HUES48 (cell line): ENCODE measurements around the gene LAMC3.

ENCODE experiments used
- H3K27ac ChIP-seq: one replicate; pipeline ENCODE4 v1.7.0; 2013; ENCODE audit warnings: low read depth, low read length, inconsistent platforms
- H3K27me3 ChIP-seq: 2 replicates; pipeline ENCODE4 v1.6.1; 2013; ENCODE audit warnings: mild to moderate bottlenecking, low read length; ENCODE audit not compliant: control insufficient read depth, insufficient read depth
- H3K36me3 ChIP-seq: 2 replicates; pipeline ENCODE4 v1.6.1; 2013; ENCODE audit warnings: low read length; ENCODE audit not compliant: control insufficient read depth, insufficient read depth
- H3K4me1 ChIP-seq: 2 replicates; pipeline ENCODE4 v1.6.1; 2013; ENCODE audit warnings: mild to moderate bottlenecking, low read length; ENCODE audit not compliant: control insufficient read depth, insufficient read depth
- H3K4me3 ChIP-seq: 2 replicates; pipeline ENCODE4 v1.5.1; 2013; ENCODE audit warnings: mild to moderate bottlenecking, low read depth, low read length
- H3K9ac ChIP-seq: 2 replicates; pipeline ENCODE4 v1.6.1; 2013; ENCODE audit warnings: mild to moderate bottlenecking, low read depth, low read length, moderate library complexity
- H3K9me3 ChIP-seq: 2 replicates; pipeline ENCODE4 v1.6.1; 2013; ENCODE audit warnings: low read length; ENCODE audit not compliant: control insufficient read depth, insufficient read depth

The LAMC3 gene

GRCh38 chr9:131015112-131015511, 6.1 kb downstream of the LAMC3 start:
- peaks cover 30% of the 10 kb centered on the region for H3K4me1 ChIP-seq
- H3K36me3 ChIP-seq, result peaks cover 5% of the 10 kb centered on the region; the same call in 1 of the 2 replicates
- no peak overlapping the region for H3K27ac ChIP-seq
- H3K4me3 ChIP-seq, result no peak overlapping the region
- no peak overlapping the region for H3K9ac ChIP-seq
- H3K9me3 ChIP-seq, result no peaks in the 10 kb centered on the region
- no peaks in the 10 kb centered on the region for H3K27me3 ChIP-seq

DNA sequence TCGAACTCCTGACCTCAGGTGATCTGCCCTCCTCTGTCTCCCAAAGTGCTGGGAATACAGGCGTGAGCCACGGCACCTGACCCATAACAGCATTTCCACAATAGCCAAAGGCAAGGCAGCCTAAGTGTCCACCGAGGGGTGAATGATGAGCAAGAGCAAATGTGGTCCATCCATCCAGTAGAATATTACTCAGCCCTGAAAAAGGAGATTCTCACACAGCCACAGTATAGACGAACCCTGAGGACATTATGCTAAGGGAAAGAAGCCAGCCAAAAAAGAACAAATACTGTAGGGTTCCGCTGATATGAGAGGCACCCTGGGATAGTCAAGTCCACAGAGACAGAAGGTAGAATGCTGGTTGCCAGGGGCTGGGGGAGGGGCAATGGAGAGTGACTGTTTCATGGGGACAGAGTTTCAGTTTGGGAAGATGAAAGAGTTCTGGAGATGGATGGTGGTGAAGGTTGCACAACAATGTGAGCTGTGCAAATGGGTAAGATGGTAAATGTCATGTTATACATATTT, 7.0 kb downstream of the LAMC3 start:
- Histone ChIP-seq H3K4me1 (peaks cover 24% of the 10 kb centered on the region), H3K27ac (peak overlapping the region; percentile 66), H3K9me3 (no peaks in the 10 kb centered on the region), H3K9ac (no peak overlapping the region), H3K4me3 (no peak overlapping the region), H3K36me3 (peaks cover 5% of the 10 kb centered on the region; the same call in 1 of the 2 replicates), H3K27me3 (no peaks in the 10 kb centered on the region)

DNA sequence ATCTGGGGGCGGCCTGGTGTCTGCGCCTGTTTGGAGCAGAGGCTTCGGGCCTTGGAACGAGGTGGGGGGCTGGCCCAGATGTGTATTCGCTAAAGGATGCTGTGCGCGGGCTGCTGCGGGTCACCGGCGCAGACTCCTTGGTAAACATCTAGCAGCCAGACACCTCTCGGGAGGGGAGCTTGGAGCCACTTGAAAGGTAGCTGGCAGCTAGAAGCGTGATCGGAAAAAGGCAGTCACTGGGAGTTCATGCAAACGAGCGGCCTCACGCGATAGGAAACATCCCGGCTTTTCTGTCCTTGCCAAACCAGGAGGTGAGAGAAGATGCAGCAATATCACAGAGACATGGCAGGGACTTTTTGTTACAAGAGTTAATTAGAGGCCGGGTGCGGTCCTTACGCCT, 8.1 kb downstream of the LAMC3 start:
- Histone ChIP-seq H3K27ac (peak overlapping the region; percentile 66), H3K9me3 (no peaks in the 10 kb centered on the region), H3K36me3 (peaks cover 5% of the 10 kb centered on the region; the same call in 1 of the 2 replicates), H3K9ac (no peak overlapping the region), H3K4me1 (peaks cover 15% of the 10 kb centered on the region), H3K27me3 (no peaks in the 10 kb centered on the region), H3K4me3 (no peak overlapping the region)

GRCh38 chr9:131018621-131019020, 9.6 kb downstream of the LAMC3 start:
- Histone ChIP-seq H3K27me3 (no peaks in the 10 kb centered on the region), H3K4me1 (peaks cover 9% of the 10 kb centered on the region; the same call in 1 of the 2 replicates), H3K9me3 (no peaks in the 10 kb centered on the region)

DNA sequence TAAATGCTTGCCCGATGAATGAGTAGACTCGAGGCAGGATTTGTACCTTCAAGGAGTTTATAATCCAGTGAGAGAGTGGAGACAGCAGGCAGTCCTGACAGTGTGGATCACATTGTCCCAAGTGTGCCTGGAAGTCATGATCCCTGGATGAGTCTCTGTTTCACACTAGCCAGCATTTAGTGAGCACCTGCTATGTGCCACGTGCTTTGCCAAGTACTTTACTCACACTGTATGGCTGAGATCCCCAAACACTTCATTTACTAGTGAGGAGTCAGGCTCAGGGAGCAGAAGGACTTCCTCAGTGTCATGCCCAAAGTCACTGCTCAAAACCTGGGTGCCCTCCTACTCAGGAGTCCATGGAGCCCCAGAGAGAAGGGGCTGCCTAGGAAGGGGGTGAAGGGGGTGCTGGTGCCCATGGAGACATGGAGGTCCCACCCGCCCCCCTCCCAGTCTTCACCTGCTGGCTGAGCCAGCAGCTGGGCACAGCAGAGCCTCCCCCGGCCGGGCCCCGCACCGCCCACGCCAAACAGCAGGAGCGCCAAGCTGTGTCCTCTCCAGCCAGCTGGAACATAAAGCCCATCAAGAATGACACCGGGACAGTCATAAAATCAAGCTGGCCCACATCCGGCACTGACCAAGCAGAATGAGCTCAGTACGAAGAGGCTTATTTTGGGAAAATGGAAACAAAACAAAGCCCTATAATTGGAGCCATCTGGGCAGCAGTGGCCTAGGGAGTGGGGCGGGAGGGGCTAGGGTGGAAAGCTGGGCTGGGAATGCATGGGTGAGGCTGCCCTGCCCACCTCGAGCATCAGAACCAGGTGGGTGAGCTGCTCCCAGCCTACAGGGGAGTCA, 10.6 kb downstream of the LAMC3 start:
- Histone ChIP-seq H3K4me3 (no peak overlapping the region), H3K36me3 (no peaks in the 10 kb centered on the region), H3K9ac (no peak overlapping the region), H3K27me3 (no peaks in the 10 kb centered on the region), H3K4me1 (peaks cover 9% of the 10 kb centered on the region; the same call in 1 of the 2 replicates), H3K9me3 (no peaks in the 10 kb centered on the region), H3K27ac (no peak overlapping the region)

More at GRCh38 chr9:131018621-131019020, 9.6 kb downstream of the LAMC3 start:
- Histone ChIP-seq H3K9ac (no peak overlapping the region), H3K27ac (no peak overlapping the region), H3K4me3 (no peak overlapping the region), H3K36me3 (0 out of 2 replicates have a peak, but pooled peaks cover under 1% of the 10 kb centered on the region)

DNA sequence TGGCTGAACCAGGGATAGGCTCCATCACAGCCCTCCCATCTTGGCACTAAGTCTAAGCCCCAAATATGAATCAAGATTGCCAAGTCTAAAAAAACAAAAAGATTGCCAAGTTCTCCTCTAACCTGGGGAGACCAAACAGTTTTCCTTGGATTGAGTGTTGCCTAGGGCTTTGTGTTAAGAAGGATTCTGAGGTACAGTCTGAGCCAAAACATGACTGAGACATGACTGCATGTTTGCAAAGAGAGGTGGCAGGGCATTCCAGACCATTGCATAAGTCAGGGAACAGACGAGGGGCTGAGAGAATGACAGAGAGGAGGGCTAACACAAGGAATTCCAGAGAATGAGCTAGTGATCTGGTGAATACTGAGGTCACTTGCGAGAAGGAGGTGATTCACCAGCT, 11.4 kb downstream of the LAMC3 start:
- H3K27ac ChIP-seq, result no peak overlapping the region
- H3K9me3 ChIP-seq, result no peaks in the 10 kb centered on the region
- H3K36me3 ChIP-seq, result no peaks in the 10 kb centered on the region
- no peak overlapping the region for H3K9ac ChIP-seq
- peaks cover 9% of the 10 kb centered on the region; the same call in 1 of the 2 replicates for H3K4me1 ChIP-seq
- H3K27me3 ChIP-seq, result no peaks in the 10 kb centered on the region
- no peak overlapping the region for H3K4me3 ChIP-seq

- Histone ChIP-seq H3K4me1 (peaks cover 9% of the 10 kb centered on the region; the same call in 1 of the 2 replicates), H3K27ac (no peak overlapping the region), H3K9ac (no peak overlapping the region), H3K27me3 (no peaks in the 10 kb centered on the region), H3K9me3 (no peaks in the 10 kb centered on the region), H3K36me3 (no peaks in the 10 kb centered on the region), H3K4me3 (no peak overlapping the region)
Observed at GRCh38 chr9:131020862-131021261, 11.9 kb downstream of the LAMC3 start.

- H3K9me3 ChIP-seq, result no peaks in the 10 kb centered on the region
- H3K4me1 ChIP-seq, result peaks cover under 1% of the 10 kb centered on the region; the same call in 1 of the 2 replicates
- no peaks in the 10 kb centered on the region for H3K27me3 ChIP-seq
- no peak overlapping the region for H3K27ac ChIP-seq
- no peak overlapping the region for H3K9ac ChIP-seq
- no peaks in the 10 kb centered on the region for H3K36me3 ChIP-seq
- H3K4me3 ChIP-seq, result no peak overlapping the region
Observed at GRCh38 chr9:131021785-131022184, 12.8 kb downstream of the LAMC3 start.

DNA sequence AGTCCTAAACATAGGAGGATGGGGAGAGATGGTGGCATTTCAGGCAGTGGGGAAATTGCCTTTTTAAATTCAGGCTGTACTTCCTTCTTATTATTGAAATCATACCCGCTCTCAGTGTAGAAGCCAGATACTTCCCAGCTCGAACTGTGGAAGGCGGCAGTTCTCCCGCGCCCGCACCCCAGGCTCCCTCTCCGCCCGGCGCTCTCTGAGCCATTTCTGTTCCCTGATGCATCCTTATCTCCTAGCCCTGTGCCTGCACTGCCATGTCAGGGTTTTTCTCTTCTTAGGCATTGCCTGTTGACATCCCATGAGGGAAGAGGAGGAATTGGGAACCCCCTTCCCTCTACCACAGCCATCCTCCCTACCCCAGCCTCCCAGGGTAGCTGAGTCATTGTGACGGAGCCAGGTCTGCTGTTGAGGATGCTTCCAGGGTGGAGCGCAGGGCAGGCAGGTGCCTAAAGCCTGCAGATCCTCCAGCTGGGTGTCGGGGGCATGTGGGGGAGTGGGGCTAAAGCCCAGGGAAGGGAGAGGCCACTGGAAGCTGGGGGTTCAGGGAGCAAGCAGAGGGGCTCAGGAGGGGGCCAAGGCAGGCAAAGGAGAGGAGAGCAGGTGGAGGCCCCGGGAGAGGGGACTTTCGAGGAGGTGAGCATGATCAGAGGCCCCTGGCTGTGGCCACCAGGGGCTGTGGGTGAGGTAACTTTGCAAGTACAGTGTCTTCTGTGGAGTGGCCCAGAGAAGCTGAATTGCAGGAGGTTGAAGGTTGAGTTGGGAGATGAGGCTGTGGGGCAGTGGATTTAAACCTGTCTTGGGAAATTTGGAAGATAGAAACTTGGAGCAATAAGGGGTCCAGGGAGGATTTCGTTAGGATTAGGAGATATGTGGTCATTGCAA, 16.2 kb downstream of the LAMC3 start:
- no peak overlapping the region for H3K4me3 ChIP-seq
- H3K9ac ChIP-seq, result no peak overlapping the region
- H3K4me1 ChIP-seq, result no peaks in the 10 kb centered on the region
- H3K9me3 ChIP-seq, result no peaks in the 10 kb centered on the region
- no peaks in the 10 kb centered on the region for H3K36me3 ChIP-seq
- no peak overlapping the region for H3K27ac ChIP-seq
- no peaks in the 10 kb centered on the region for H3K27me3 ChIP-seq

- Histone ChIP-seq H3K4me3 (no peak overlapping the region), H3K4me1 (no peaks in the 10 kb centered on the region), H3K36me3 (no peaks in the 10 kb centered on the region), H3K27me3 (no peaks in the 10 kb centered on the region), H3K27ac (no peak overlapping the region), H3K9ac (no peak overlapping the region; the same call in 1 of the 2 replicates), H3K9me3 (no peaks in the 10 kb centered on the region)
Observed at GRCh38 chr9:131025953-131026858, 17.2 kb downstream of the LAMC3 start.
